GM18858 (cell line): Measurements from ENCODE around the gene CRAT.

Experiments
- ATAC-seq: cut with Tn5 transposase; IDR thresholded peaks from one replicate; pipeline ENCODE4 v1.9.1; 2021; ENCODE audit not compliant: unreplicated experiment

CRAT gene

DNA sequence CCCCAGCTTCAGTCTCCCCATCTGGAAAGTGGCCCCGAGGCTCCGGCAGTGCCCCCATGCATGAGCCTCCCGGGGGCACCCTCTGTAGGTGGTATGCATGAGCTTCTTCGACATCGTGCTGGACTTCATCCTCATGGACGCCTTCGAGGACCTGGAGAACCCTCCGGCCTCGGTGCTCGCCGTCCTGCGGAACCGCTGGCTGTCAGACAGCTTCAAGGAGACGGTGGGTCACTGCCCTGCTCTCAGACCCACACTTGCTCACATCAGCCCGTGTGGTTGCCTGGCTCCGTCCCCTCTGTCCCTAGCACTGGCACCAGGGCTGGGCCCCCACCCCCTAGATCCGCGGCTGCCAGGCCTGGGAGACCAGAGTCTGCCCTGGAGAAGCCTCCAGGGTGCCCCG lies 42.5 kb downstream of the CRAT start:
- no peak for ATAC-seq

GRCh38 chr9:129064499-129064908 lies 46.1 kb downstream of the CRAT start:
- ATAC-seq: no peak

- ATAC-seq: no peak
These were observed 47.5 kb downstream of the CRAT start for GRCh38 chr9:129063061-129063460.

GRCh38 chr9:129060991-129061390 lies 49.6 kb downstream of the CRAT start:
- no peak for ATAC-seq

DNA sequence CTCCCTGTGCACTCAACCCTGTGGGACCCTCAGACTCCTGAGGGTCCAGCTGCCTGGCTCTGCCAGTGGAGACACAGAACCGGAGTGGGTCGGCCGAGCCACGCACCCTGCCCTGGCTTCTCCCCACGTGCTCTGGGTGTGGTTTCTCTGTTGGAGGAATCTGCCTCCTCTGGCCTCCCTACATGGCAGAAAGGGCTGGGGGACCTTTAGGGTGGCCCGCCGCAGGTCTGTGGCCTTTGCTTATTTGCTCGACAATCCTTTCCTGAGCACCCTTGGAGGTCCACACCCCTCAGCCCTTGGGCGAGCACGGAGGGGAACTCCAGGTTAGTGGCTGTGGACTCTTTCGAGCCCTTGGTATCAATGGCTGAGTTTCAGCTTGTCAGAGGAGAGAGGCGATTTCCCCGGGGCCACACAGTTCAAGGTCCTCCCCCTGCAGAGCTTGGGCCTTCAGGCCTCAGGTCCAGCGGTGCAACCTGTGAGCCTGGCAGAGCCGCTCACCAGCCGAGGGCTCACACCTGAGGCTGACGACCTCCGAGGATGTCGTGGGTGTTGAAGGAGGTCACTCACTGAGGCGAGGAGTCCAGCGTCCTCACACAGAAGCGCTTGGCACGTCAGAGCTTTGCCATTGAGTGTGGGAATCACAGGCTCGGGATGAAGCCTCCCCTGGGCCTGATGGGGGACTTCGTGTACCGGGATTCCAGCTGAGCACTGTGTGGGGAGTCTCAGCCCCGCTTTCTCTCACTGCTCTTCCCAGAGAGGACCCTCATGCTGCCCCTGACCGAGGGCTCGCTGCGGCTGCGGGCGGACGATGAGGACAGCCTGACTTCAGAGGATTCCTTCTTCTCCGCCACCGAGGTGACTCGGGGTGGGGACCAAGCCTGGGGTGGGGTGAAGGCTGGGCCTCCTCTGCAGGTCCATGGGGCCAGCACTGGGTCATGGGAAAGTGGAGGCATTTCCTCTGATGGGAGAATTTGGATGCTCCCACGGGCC lies 50.5 kb downstream of the CRAT start:
- no peak for ATAC-seq

DNA sequence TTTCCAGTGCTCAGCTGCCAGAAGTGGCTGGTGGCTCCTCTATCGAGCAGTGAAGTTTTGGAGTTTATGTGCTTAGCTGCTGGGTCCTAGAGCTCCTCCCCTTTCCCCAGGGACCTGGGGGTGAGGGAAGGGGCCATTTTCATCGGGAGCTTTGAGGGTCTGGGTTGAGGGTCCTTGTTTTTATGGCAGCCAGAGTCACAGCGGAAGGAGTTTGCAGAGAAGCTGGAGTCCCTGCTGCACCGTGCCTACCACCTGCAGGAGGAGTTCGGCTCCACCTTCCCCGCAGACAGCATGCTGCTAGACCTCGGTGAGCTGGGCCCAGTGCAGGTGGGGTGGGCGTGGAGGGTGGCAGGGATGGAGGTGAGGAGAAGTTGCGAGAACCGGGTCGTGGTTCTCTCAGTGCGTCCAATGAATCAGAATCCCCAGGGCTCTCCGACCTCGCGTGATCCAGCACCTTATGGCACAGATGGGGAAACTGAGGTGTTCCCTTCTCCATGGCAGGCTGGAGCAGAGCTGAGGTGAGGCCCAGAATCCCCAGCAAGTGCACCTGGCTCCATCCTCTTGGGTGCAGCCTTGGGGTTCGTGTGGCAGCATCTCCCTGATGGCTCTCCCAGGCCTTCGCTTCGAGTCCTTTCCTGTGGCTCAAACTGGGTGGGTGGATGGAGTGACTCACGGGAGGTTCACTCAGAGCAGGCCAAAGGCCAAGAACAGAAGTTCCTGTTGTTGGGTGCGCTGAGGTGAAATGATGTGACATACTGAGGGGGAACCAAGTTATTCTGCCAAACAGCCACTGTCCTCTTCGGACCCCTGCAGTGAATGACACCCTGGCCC lies 51.4 kb downstream of the CRAT start:
- no peak for ATAC-seq

GRCh38 chr9:129054163-129054851 lies 56.3 kb downstream of the CRAT start:
- ATAC-seq: no peak

GRCh38 chr9:129053020-129053419 lies 57.6 kb downstream of the CRAT start:
- no peak for ATAC-seq

- no peak for ATAC-seq
These were observed 58.0 kb downstream of the CRAT start for GRCh38 chr9:129052592-129052991.
